Liver (tissue), 9 donors: ENCODE measurements around the gene ZC3H7B. TPM values are rescaled to one million over a fixed set of nuclear protein-coding genes. Genes with fewer than 3 reads are reported as not detected.

Source experiments
- DNase-seq: peaks from one replicate; pipeline ENCODE4 v3.0.0-alpha.2; 2017; ENCODE audit warnings: low spot score
- H3K27ac ChIP-seq, 2 donors: one replicate each; pipeline ENCODE4 v1.7.0; 2013; ENCODE audit warnings: inconsistent platforms in 2 of 2, low read length in 2 of 2, control low read depth in 1 of 2, low read depth in 1 of 2, mild to moderate bottlenecking in 1 of 2
- H3K27me3 ChIP-seq, 4 donors: one replicate each; pipeline versions ENCODE4 v1.6.1 to v1.7.0; 2013; ENCODE audit warnings: low read length in 3 of 4, inconsistent platforms in 1 of 4, mild to moderate bottlenecking in 1 of 4, moderate library complexity in 1 of 4; ENCODE audit not compliant: control insufficient read depth in 4 of 4, insufficient read depth in 4 of 4
- H3K36me3 ChIP-seq, 4 donors: one replicate each; pipeline versions ENCODE4 v1.6.1 to v1.7.0; 2013; ENCODE audit warnings: low read length in 3 of 4, mild to moderate bottlenecking in 3 of 4, low read depth in 1 of 4, moderate library complexity in 1 of 4; ENCODE audit not compliant: control insufficient read depth in 4 of 4, insufficient read depth in 3 of 4
- H3K4me1 ChIP-seq, 4 donors: one replicate each; pipeline versions ENCODE4 v1.6.1 to v1.7.0; 2013; ENCODE audit warnings: low read length in 3 of 4, mild to moderate bottlenecking in 3 of 4, moderate library complexity in 1 of 4; ENCODE audit not compliant: control insufficient read depth in 4 of 4, insufficient read depth in 4 of 4
- H3K4me3 ChIP-seq, 3 donors: one replicate each; pipeline versions ENCODE4 v1.6.1 to v1.7.0; 2013; ENCODE audit warnings: low read length in 3 of 3, control low read depth in 1 of 3, low read depth in 1 of 3, mild to moderate bottlenecking in 1 of 3
- H3K9ac ChIP-seq, 2 donors: one replicate each; pipeline ENCODE4 v1.7.0; 2013; ENCODE audit warnings: low read length in 2 of 2, mild to moderate bottlenecking in 2 of 2, moderate library complexity in 2 of 2, control low read depth in 1 of 2, low read depth in 1 of 2
- H3K9me3 ChIP-seq, 4 donors: one replicate each; pipeline versions ENCODE4 v1.6.1 to v1.7.0; 2013; ENCODE audit warnings: low read length in 3 of 4; ENCODE audit not compliant: control insufficient read depth in 4 of 4
- ATF3 ChIP-seq: IDR thresholded peaks from 2 replicates; pipeline ENCODE4 v1.6.1; 2016; ENCODE audit warnings: antibody characterized with exemption
- EGR1 ChIP-seq, 2 donors: IDR thresholded peaks; 2 replicates each; pipeline ENCODE4 v1.6.1; 2016 to 2018; ENCODE audit warnings: antibody characterized with exemption in 2 of 2, low read depth in 2 of 2
- FOXA1 ChIP-seq: IDR thresholded peaks from 2 replicates; pipeline ENCODE4 v1.6.1; 2016; ENCODE audit warnings: antibody characterized with exemption
- FOXA2 ChIP-seq: IDR thresholded peaks from 2 replicates; pipeline ENCODE4 v1.6.1; 2016; ENCODE audit warnings: antibody characterized with exemption
- HNF4A ChIP-seq, 2 donors: conservative IDR thresholded peaks; 2 replicates each; pipeline ENCODE4 v1.6.1; 2016; ENCODE audit warnings: antibody characterized with exemption in 2 of 2, mild to moderate bottlenecking in 2 of 2
- HNF4G ChIP-seq: IDR thresholded peaks from 2 replicates; pipeline ENCODE4 v1.6.1; 2016; ENCODE audit warnings: antibody characterized with exemption
- JUND ChIP-seq, 2 donors: IDR thresholded peaks; 2 replicates each; pipeline ENCODE4 v1.6.1; 2016; ENCODE audit warnings: antibody characterized with exemption in 2 of 2
- MAX ChIP-seq: IDR thresholded peaks from 2 replicates; pipeline ENCODE4 v1.6.1; 2016; ENCODE audit warnings: antibody characterized with exemption
- NR2F2 ChIP-seq: IDR thresholded peaks from 2 replicates; pipeline ENCODE4 v1.6.1; 2016; ENCODE audit warnings: antibody characterized with exemption
- RAD21 ChIP-seq, 2 donors: IDR thresholded peaks; 2 replicates each; pipeline ENCODE4 v1.6.1; 2016; ENCODE audit warnings: antibody characterized with exemption in 2 of 2, mild to moderate bottlenecking in 2 of 2
- REST ChIP-seq: IDR thresholded peaks from 2 replicates; pipeline ENCODE4 v1.6.1; 2016; ENCODE audit warnings: antibody characterized with exemption, mild to moderate bottlenecking
- SP1 ChIP-seq: IDR thresholded peaks from 2 replicates; pipeline ENCODE4 v1.6.1; 2018; ENCODE audit warnings: antibody characterized with exemption, mild to moderate bottlenecking
- TAF1 ChIP-seq: conservative IDR thresholded peaks from 2 replicates; pipeline ENCODE4 v1.6.1; 2016; ENCODE audit warnings: antibody characterized with exemption, mild to moderate bottlenecking
- YY1 ChIP-seq: IDR thresholded peaks from 2 replicates; pipeline ENCODE4 v1.6.1; 2016; ENCODE audit warnings: antibody characterized with exemption, mild to moderate bottlenecking
- ZBTB33 ChIP-seq: IDR thresholded peaks from 2 replicates; pipeline ENCODE4 v1.6.1; 2016; ENCODE audit warnings: antibody characterized with exemption
- WGBS: extraction: QIAGEN DNeasy Blood & Tissue Kit; methylation state at CpG from one replicate; pipeline ENCODE4 v1.1.7; 2013; 5-methylcytosine and 5-hydroxymethylcytosine counted together
- polyA plus RNA-seq, 2 donors: library from polyadenylated mRNA; stranded (reverse) in 1 of 2; unstranded in 1 of 2; fragments of 200-250 nt in 1 of 2; fragments of >200 nt in 1 of 2; fragmentation: Nextera tagmentation in 1 of 2; extraction: Ambion mirVana in 1 of 2; gene quantifications; one replicate each; pipeline versions ENCODE4 v1.2.1 to v1.2.3, GENCODE V29; 2013 to 2015
- total RNA-seq, 2 donors: library from RNA; depleted of rRNA; stranded (reverse); fragments of >200 nt; gene quantifications; one replicate each; pipeline ENCODE4 v1.2.3, GENCODE V29; 2014
- donor health status: healthy.
- donor health status: healthy.
- donor health status: healthy.
- donor health status: healthy.
- donor health status: healthy.

The ZC3H7B gene
- total and polyA plus RNA-seq, 4 donors, result 6.6 to 50.2 (median 26.1) TPM

- TF ChIP-seq YY1, result no peak
- TF ChIP-seq SP1, result no peak
- TF ChIP-seq JUND (IDR thresholded peaks at IDR 0.05), result no peak
- TF ChIP-seq ATF3, result no peak
- no peak for TF ChIP-seq EGR1 (IDR thresholded peaks at IDR 0.05; ENCODE audit: low read depth in 2 of 2)
- no peak for TF ChIP-seq REST
- no peak for TF ChIP-seq NR2F2
- no peak for TF ChIP-seq RAD21 (IDR thresholded peaks at IDR 0.05)
- TF ChIP-seq ZBTB33, result no peak
- no peak for TF ChIP-seq TAF1
- TF ChIP-seq FOXA1, result no peak
- H3K9ac ChIP-seq, result no peak overlapping the region
- H3K27ac ChIP-seq, result no peak overlapping the region
- DNase-seq, result no peak
- peaks cover 3 to 19% (median 9%) of the 10 kb centered on the region in 4 donors for H3K36me3 ChIP-seq
- peaks cover 0 to 18% (median 12%) of the 10 kb centered on the region in 4 donors for H3K4me1 ChIP-seq
- no peaks in the 10 kb centered on the region for H3K9me3 ChIP-seq
- H3K4me3 ChIP-seq, result no peak overlapping the region
- H3K27me3 ChIP-seq, result no peaks in the 10 kb centered on the region
- WGBS, result 96% methylated on average over 13 of the region's 13 CpGs
These were observed 60.5 kb downstream of the ZC3H7B start for GRCh38 chr22:41361716-41362310.

GRCh38 chr22:41362615-41363014, 61.3 kb downstream of the ZC3H7B start:
- H3K9ac ChIP-seq, result no peak overlapping the region
- no peak for DNase-seq
- H3K4me3 ChIP-seq, result no peak overlapping the region
- H3K9me3 ChIP-seq, result no peaks in the 10 kb centered on the region
- TF ChIP-seq EGR1 (IDR thresholded peaks at IDR 0.05; ENCODE audit: low read depth in 2 of 2) (no peak), REST (no peak), SP1 (no peak), YY1 (no peak), MAX (no peak), NR2F2 (no peak), HNF4A (conservative IDR thresholded peaks at IDR 0.05) (no peak), HNF4G (no peak), ZBTB33 (no peak), ATF3 (no peak), FOXA2 (no peak), TAF1 (no peak), JUND (IDR thresholded peaks at IDR 0.05) (no peak), FOXA1 (no peak)
- WGBS, result 92% methylated on average over 5 of the region's 5 CpGs
- peaks cover 3 to 13% (median 6%) of the 10 kb centered on the region in 4 donors for H3K36me3 ChIP-seq
- H3K27ac ChIP-seq, result no peak overlapping the region
- peaks cover 0 to 25% (median 16%) of the 10 kb centered on the region in 4 donors for H3K4me1 ChIP-seq
- H3K27me3 ChIP-seq, result no peaks in the 10 kb centered on the region
